K562 (cell line): ENCODE data around the gene UGT2B28. TPM values are rescaled to one million over a fixed set of nuclear protein-coding genes. Genes with fewer than 3 reads are reported as not detected.
"Not testable (repeated sequence)": the region's sequence is repeated elsewhere in the genome, so short reads cannot be mapped to it uniquely, and the experiment has no call there.

Experiments
- ATAC-seq: fragments of 200-7000 bp; cut with Tn5 transposase; 3 replicates; pipeline ENCODE4 v1.9.1; 2020; ENCODE audit warnings: moderate library complexity
- BruUV-seq: library from RNA; stranded (reverse); fragments of 400-500 nt; replicated peaks from 2 replicates; lab custom pipeline; 2021; lab: Mats Ljungman, UMichigan
- CTCF ChIA-PET: fragments of 300-600 bp; formaldehyde crosslinking; extraction: SDS; loops from one replicate; lab custom pipeline; 2021; ENCODE audit warnings: low intra/inter-chr PET ratio; lab: Yijun Ruan, JAX
- POLR2A ChIA-PET: fragments of 300-600, 350-650 bp; sonication (Branson Sonifier 250); formaldehyde crosslinking; extraction: SDS; loops from one replicate; lab custom pipeline; 2021; ENCODE audit warnings: antibody characterized with exemption, inconsistent platforms; lab: Yijun Ruan, JAX
- DNase-seq, 4 experiments: peaks; one replicate each; pipeline versions ENCODE4 v3.0.0 to v3.0.0-alpha.2; 2011 to 2018; ENCODE audit warnings: low spot score in 3 of 4, mixed read lengths in 3 of 4; ENCODE audit errors: extremely low read depth in 1 of 4
- FAIRE-seq: peaks from 2 replicates; lab custom pipeline; 2011; peaks lifted over from hg19 to GRCh38; lab: Jason Lieb, UNC
- H2AFZ ChIP-seq: 2 replicates; pipeline ENCODE4 v1.6.0; 2011; ENCODE audit warnings: low read depth, low read length, control low read depth, inconsistent platforms
- H3K27ac ChIP-seq: fragments of 200-600 bp; 3 replicates; pipeline ENCODE4 v1.8.0; 2011; ENCODE audit warnings: low read depth, mild to moderate bottlenecking, control low read depth, inconsistent platforms, low read length, moderate library complexity, mixed read lengths; ENCODE audit errors: extremely low read depth
- H3K27me3 ChIP-seq, 2 experiments: fragments of 300-600 bp in 1 of 2; 2 replicates in 1 of 2; 3 replicates in 1 of 2; pipeline versions ENCODE4 v1.6.0 to v1.8.0; 2011; ENCODE audit warnings: inconsistent platforms in 2 of 2, low read length in 2 of 2, mild to moderate bottlenecking in 1 of 2, mixed read lengths in 1 of 2, moderate library complexity in 1 of 2; ENCODE audit not compliant: control insufficient read depth in 2 of 2, insufficient read depth in 2 of 2
- H3K36me3 ChIP-seq: fragments of 300-600 bp; 3 replicates; pipeline ENCODE4 v1.8.0; 2011; ENCODE audit warnings: mild to moderate bottlenecking, low read length, inconsistent platforms; ENCODE audit not compliant: control insufficient read depth, insufficient read depth
- H3K4me1 ChIP-seq, 2 experiments: fragments of 200-600 bp in 1 of 2; replicated peaks in 1 of 2; 2 replicates in 1 of 2; 3 replicates in 1 of 2; pipeline versions ENCODE4 v1.5.1 to v1.8.0; 2011; ENCODE audit warnings: inconsistent platforms in 2 of 2, low read length in 2 of 2, mild to moderate bottlenecking in 1 of 2, mixed read lengths in 1 of 2, moderate library complexity in 1 of 2; ENCODE audit not compliant: control insufficient read depth in 2 of 2, insufficient read depth in 2 of 2
- H3K4me2 ChIP-seq: 2 replicates; pipeline ENCODE4 v1.6.1; 2011; ENCODE audit warnings: low read length, control low read depth, inconsistent platforms, mixed read lengths; ENCODE audit not compliant: insufficient read depth
- H3K4me3 ChIP-seq: fragments of 200-600 bp; sonication (generic), shearing (Covaris generic); 2 replicates; pipeline ENCODE4 v1.5.1; 2016; ENCODE audit warnings: control low read depth, inconsistent platforms
- H3K79me2 ChIP-seq: fragments of 200-600 bp; 3 replicates; pipeline ENCODE4 v1.8.0; 2011; ENCODE audit warnings: low read length, inconsistent platforms; ENCODE audit not compliant: control insufficient read depth, insufficient read depth
- H3K9ac ChIP-seq, 2 experiments: 2 replicates each; pipeline versions ENCODE4 v1.6.0 to v1.6.1; 2011; ENCODE audit warnings: low read depth in 2 of 2, low read length in 2 of 2, control low read depth in 1 of 2, inconsistent platforms in 1 of 2, mild to moderate bottlenecking in 1 of 2, mixed read lengths in 1 of 2; ENCODE audit not compliant: insufficient read depth in 1 of 2
- H3K9me1 ChIP-seq: one replicate; pipeline ENCODE4 v1.6.0; 2011; ENCODE audit warnings: inconsistent platforms, mild to moderate bottlenecking, low read length, moderate library complexity; ENCODE audit not compliant: control insufficient read depth, insufficient read depth
- H3K9me3 ChIP-seq: replicated peaks from 2 replicates; pipeline ENCODE4 v1.5.1; 2011; ENCODE audit warnings: low read depth, low read length, inconsistent platforms; ENCODE audit not compliant: control insufficient read depth, insufficient read depth
- H4K20me1 ChIP-seq: replicated peaks from 2 replicates; pipeline ENCODE4 v1.6.1; 2011; ENCODE audit warnings: low read length, inconsistent platforms, mixed read lengths; ENCODE audit not compliant: control insufficient read depth, insufficient read depth
- BDP1 ChIP-seq: IDR thresholded peaks from 3 replicates; pipeline ENCODE4 v1.6.1; 2011; ENCODE audit not compliant: insufficient read length, insufficient read depth
- CEBPB ChIP-seq: fragments of 450-650 bp; IDR thresholded peaks from 2 replicates; pipeline ENCODE4 v1.6.1; 2016; ENCODE audit warnings: missing genetic modification characterization, missing compliant biosample characterization
- COPS2 ChIP-seq: fragments of 450-650 bp; conservative IDR thresholded peaks from 2 replicates; pipeline ENCODE4 v1.6.1; 2016; ENCODE audit warnings: mild to moderate bottlenecking, moderate library complexity
- EP300 ChIP-seq: IDR thresholded peaks from 2 replicates; pipeline ENCODE4 v1.6.1; 2012; ENCODE audit warnings: low read length, improper control_type of control experiment
- HDAC3 ChIP-seq: fragments of 450-650 bp; IDR thresholded peaks from 2 replicates; pipeline ENCODE4 v1.6.1; 2018; ENCODE audit warnings: borderline replicate concordance, mild to moderate bottlenecking, moderate library complexity; ENCODE audit not compliant: partially characterized antibody
- ID3 ChIP-seq, 2 experiments: fragments of 250-450 bp in 1 of 2; fragments of 450-650 bp in 1 of 2; sonication (Bioruptor Pico) in 1 of 2; IDR thresholded peaks; 2 replicates each; pipeline versions ENCODE4 v1.6.1 to v1.8.0; 2016 to 2021; ENCODE audit warnings: mild to moderate bottlenecking in 2 of 2, moderate library complexity in 2 of 2, missing compliant biosample characterization in 1 of 2, missing genetic modification characterization in 1 of 2
- RAD21 ChIP-seq, 2 experiments: fragments of 250-450 bp in 1 of 2; fragments of 450-650 bp in 1 of 2; sonication (Bioruptor Pico) in 1 of 2; formaldehyde crosslinking in 1 of 2; IDR thresholded peaks in 1 of 2; conservative IDR thresholded peaks in 1 of 2; 2 replicates each; pipeline versions ENCODE4 v1.4.0 to v1.8.0; 2020 to 2022; ENCODE audit warnings: mild to moderate bottlenecking in 2 of 2, moderate library complexity in 1 of 2
- SMARCE1 ChIP-seq: fragments of 450-650 bp; IDR thresholded peaks from 2 replicates; pipeline ENCODE4 v1.7.1; 2016; ENCODE audit warnings: mild to moderate bottlenecking
- TRIM24 ChIP-seq, 2 experiments: fragments of 450-650 bp; IDR thresholded peaks; 2 replicates each; pipeline ENCODE4 v1.6.1; 2016
- WGBS: fragments of 100-300 bp; shearing (Covaris generic); methylation state at CpG from one replicate; pipeline ENCODE4 v1.1.6; 2016; ENCODE audit warnings: low coverage, mixed read lengths; ENCODE audit not compliant: insufficient coverage; ENCODE audit errors: missing lambda C conversion rate; 5-methylcytosine and 5-hydroxymethylcytosine counted together
- in situ Hi-C: fragments of 300-500 bp; cut with MboI; formaldehyde crosslinking; loops from 4 replicates; pipeline ENCODE4 v1.15.0; 2018; ENCODE audit warnings: inconsistent platforms, mixed read lengths
- intact Hi-C: fragments of 100-400 bp; cut with micrococcal nuclease; formaldehyde crosslinking; loops from 2 replicates; pipeline ENCODE4 v1.14.2; 2022
- polyA plus RNA-seq, 8 experiments: library from polyadenylated mRNA; depleted of rRNA in 4 of 8; stranded (reverse) in 5 of 8; unstranded in 3 of 8; fragments of >200 nt; fragmentation: Nextera tagmentation in 2 of 8; fragmentation: Illumina TruSeq in 1 of 8; extraction: Ambion mirVana in 2 of 8; extraction: Trizol in 1 of 8; gene quantifications; 2 replicates each; pipeline versions ENCODE4 v1.2.1 to v1.2.3, GENCODE V29; 2011 to 2014; ENCODE audit warnings: inconsistent platforms in 1 of 8, missing spikeins in 1 of 8
- total RNA-seq, 7 experiments: library from RNA; depleted of rRNA in 6 of 7; stranded (reverse); fragments of >200 nt in 6 of 7; fragmentation: Illumina TruSeq in 2 of 7; extraction: Trizol in 2 of 7; gene quantifications; 2 replicates each; pipeline versions ENCODE4 v1.2.1 to v1.2.3, GENCODE V29; 2011 to 2021; ENCODE audit warnings: low replicate concordance in 1 of 7

The UGT2B28 gene
- total and polyA plus RNA-seq, 9 of the 15 experiments (the other 6 are each of a cell fraction or from before 2014, with no cell fraction given): not detected

DNA sequence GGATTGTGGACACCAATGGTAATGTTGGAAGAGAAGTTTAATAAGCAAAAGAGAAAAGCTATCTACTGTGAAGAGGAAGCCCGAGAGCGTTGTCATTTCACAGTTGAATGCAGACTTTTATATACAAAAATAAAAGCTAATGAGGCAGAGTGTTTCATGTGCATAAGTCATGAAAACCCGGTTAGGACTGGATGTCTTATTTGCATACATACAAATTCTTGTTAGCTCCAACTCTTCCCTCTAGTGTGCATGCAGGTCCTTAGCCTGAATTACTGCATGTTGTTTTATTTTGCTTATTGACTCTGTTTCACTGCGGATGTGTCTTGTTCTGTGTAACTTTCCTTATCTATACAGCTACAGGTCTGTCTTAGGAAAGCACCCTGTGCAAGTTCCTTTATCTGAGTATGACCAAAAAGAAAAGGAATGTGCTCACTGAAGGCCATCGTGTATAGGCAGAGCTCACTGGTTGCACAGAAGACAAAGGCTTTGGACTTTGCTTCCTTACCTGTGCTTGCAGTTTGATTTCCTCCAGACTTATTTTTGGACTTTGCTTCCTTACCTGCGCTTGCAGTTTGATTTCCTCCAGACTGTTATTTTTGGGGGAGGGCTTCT lies 40.6 kb upstream of the UGT2B28 start (continued):
- no peak for TF ChIP-seq COPS2
- peak; percentile 28 to 75; a peak in 3 of 4 replicates for TF ChIP-seq TRIM24 (IDR thresholded peaks at IDR 0.05)
- no peak for TF ChIP-seq BDP1
- peak; percentile 45 to 46 for TF ChIP-seq RAD21 (CRISPR knock-in tag; conservative IDR thresholded peaks at IDR 0.05 in 1 of 2, IDR thresholded peaks at IDR 0.05 in 1 of 2)
- peak; percentile 57; the same call in 1 of the 2 replicates for TF ChIP-seq EP300
- peak; percentile 32; the same call in 1 of the 2 replicates for TF ChIP-seq CEBPB
- TF ChIP-seq SMARCE1: no peak; the same call in 1 of the 2 replicates
- TF ChIP-seq HDAC3: peak; percentile 41
- no peak for TF ChIP-seq ID3 (CRISPR knock-in tag; IDR thresholded peaks at IDR 0.05)
- TF ChIP-seq ID3 (tag; IDR thresholded peaks at IDR 0.05): peak; percentile 56; the same call in 1 of the 2 replicates

DNA sequence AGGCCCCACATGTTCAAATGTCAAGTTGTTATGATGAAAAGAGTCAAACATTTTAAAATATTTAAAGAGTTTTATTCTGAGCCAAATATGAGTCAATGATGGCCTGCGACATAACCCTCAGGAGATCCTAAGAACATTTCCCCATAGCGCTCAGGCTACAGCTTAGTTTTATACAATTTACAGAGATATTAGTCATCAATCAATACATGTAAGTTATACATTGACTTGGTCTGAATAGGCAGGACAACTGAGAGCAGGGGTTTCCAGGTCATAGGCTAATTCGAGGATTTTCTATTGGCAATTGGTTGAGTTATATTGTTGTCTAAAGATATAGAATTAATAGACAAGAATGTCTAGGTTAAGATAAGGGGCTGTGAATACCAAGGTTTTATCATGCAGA lies 39.5 kb upstream of the UGT2B28 start:
- in situ Hi-C loops, H4K20me1 ChIP-seq, CTCF ChIA-PET, H3K9me3 ChIP-seq, DNase-seq, H3K9me1 ChIP-seq, H3K79me2 ChIP-seq, H3K27me3 ChIP-seq, ATAC-seq, H3K27ac ChIP-seq, H3K9ac ChIP-seq, H3K36me3 ChIP-seq, BruUV-seq, H3K4me3 ChIP-seq, intact Hi-C loops, H2AFZ ChIP-seq, FAIRE-seq, H3K4me2 ChIP-seq, H3K4me1 ChIP-seq: not testable (repeated sequence)
- POLR2A ChIA-PET: interaction anchor here (1.5 kb wide), 1 partner anchor 62 kb away, joined by 3 read pairs; no protein-coding TSS in a partner anchor
- WGBS: 8% methylated on average over 3 of the region's 3 CpGs

GRCh38 chr4:69241746-69242145 lies 38.5 kb upstream of the UGT2B28 start:
- H3K4me1 ChIP-seq, H3K9me3 ChIP-seq, H3K9me1 ChIP-seq, DNase-seq, H4K20me1 ChIP-seq, H3K79me2 ChIP-seq, H3K4me2 ChIP-seq, CTCF ChIA-PET, H3K9ac ChIP-seq, intact Hi-C loops, H3K36me3 ChIP-seq, H3K27me3 ChIP-seq, POLR2A ChIA-PET, H3K27ac ChIP-seq, BruUV-seq, H3K4me3 ChIP-seq, ATAC-seq, FAIRE-seq, H2AFZ ChIP-seq, in situ Hi-C loops: not testable (repeated sequence)
- WGBS: 18% methylated on average over 2 of the region's 2 CpGs
